HG03439 (cell line): ENCODE results near the gene HSH2D.
"Not testable (repeated sequence)": the region's sequence is repeated elsewhere in the genome, so short reads cannot be mapped to it uniquely, and the experiment has no call there.

Experiments used
- ATAC-seq: cut with Tn5 transposase; IDR thresholded peaks from one replicate; pipeline ENCODE4 v1.9.1; 2021; ENCODE audit warnings: mild to moderate bottlenecking, moderate library complexity; ENCODE audit not compliant: unreplicated experiment

The HSH2D gene, protein sequence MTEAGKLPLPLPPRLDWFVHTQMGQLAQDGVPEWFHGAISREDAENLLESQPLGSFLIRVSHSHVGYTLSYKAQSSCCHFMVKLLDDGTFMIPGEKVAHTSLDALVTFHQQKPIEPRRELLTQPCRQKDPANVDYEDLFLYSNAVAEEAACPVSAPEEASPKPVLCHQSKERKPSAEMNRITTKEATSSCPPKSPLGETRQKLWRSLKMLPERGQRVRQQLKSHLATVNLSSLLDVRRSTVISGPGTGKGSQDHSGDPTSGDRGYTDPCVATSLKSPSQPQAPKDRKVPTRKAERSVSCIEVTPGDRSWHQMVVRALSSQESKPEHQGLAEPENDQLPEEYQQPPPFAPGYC

GRCh38 chr19:16143399-16144215, at the start of gene HSH2D:
HSH2D (plus strand) TSS chr19:16143685; CDS start chr19:16148751, 5,066 bp downstream.
- peak; percentile 59 for ATAC-seq

- ATAC-seq: no peak
Measured at GRCh38 chr19:16094360-16095070, 49.0 kb upstream of the HSH2D start.

DNA sequence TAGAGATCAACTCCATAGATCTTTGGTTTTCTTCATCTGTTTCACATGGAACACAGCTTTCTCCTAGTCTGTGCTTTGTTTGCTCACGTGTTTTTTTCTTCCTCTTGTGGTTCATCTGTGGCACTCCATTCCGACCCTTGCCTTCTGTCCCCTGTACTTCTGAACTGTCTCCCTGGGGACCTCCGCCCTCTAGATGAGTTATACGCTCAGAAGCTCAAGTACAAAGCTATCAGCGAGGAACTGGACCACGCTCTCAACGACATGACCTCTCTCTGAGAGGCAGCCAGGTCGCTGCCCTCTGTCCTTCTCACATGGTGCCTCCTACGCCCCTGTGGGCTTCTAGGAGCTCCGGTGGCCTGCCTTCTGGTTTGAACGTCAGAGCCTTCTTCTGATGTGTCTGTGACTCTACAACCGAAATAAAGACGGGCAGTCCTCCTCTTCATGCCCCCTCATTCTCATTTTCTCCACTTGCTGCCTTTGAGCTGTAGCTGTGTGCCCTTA, 48.4 kb upstream of the HSH2D start:
- no peak for ATAC-seq

DNA sequence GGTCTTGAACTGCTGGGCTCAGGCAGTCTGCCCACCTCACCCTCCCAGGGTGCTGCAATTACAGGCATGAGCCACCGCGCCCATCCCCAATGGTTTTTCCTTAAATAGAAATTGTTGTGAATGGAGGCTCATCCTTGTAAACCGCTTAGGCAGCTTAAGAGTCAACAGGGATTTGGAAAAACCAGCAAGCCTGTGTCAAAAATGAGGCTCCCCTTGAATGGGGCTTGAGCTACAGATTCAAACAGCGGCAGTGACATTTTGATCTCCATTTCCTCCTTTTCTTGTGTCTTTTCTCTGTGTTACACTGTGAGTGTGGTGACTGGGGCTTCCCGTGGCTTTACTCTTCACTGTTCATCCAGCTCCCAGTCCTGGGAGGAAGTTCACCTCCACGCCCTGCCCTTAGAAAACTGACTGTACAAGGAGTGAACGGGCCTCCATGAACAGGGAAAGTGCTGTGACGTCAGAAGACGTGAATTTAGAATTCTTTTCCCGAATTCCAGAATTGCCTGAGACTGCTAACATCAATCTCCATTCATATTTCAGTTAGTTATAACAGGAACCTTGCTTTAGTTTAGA, 47.1 kb upstream of the HSH2D start:
- no peak for ATAC-seq

GRCh38 chr19:16098416-16098768, 45.1 kb upstream of the HSH2D start:
- ATAC-seq: no peak

GRCh38 chr19:16098821-16099220, 44.7 kb upstream of the HSH2D start:
- no peak for ATAC-seq

DNA sequence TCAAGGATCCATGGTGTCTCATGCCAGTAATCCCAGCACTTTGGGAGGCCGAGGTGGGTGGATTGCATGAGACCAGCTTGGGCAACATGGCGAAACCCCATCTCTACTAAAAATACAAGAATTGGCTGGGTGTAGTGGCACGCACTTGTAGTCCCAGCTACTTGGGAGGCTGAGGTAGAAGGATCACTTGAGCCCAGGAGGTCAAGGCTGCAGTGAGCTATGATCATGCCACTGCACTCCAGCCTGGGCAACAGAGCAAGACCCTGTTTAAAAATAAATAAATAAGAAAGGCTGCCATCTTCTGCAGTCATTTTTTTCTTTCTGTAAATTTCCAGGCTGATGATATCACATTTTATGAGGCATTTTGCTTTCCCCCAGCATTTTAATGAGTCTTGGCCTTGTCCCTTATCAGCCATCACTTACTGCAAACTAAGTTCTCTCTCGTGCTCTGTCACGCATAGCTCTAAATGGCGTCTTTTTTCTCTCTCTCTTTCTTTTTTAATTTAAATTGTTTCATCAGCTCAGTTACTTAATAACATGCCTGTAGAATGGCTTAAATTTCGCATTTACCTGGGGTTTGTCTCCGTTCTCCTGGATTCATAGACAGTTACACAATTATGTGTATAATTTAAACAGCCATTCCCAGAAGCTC, 44.0 kb upstream of the HSH2D start:
- ATAC-seq: not testable (repeated sequence)

- no peak for ATAC-seq
Measured at GRCh38 chr19:16100524-16100923, 43.0 kb upstream of the HSH2D start.

DNA sequence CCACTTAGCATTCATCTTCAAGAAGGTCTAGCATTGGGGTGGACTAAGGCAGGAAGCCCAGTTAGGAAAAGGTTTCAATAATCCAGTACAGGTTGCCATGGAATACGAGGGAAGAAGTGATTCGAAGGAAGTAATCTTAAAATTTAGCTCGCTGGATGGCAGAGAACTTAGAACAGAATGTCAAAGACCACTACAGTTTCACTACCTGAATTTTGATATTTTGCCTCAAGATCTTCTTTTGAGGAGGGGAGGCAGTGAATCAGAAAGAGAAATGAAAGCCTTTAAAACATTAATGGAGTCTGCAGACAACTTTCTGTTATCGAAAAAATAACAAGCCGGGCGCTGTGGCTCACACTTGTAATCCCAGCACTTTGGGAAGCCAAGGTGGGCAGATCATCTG, 38.8 kb upstream of the HSH2D start:
- no peak for ATAC-seq

- ATAC-seq: no peak
Measured at GRCh38 chr19:16106121-16106520, 37.4 kb upstream of the HSH2D start.

- ATAC-seq: peak; percentile 89
Measured at GRCh38 chr19:16111160-16111908, 32.2 kb upstream of the HSH2D start, which contains the start of gene RAB8A. RAB8A (plus strand) TSS chr19:16111889; CDS start chr19:16111902, 13 bp downstream.

GRCh38 chr19:16111909-16112752, 31.4 kb upstream of the HSH2D start:
- ATAC-seq: peak; percentile 5

DNA sequence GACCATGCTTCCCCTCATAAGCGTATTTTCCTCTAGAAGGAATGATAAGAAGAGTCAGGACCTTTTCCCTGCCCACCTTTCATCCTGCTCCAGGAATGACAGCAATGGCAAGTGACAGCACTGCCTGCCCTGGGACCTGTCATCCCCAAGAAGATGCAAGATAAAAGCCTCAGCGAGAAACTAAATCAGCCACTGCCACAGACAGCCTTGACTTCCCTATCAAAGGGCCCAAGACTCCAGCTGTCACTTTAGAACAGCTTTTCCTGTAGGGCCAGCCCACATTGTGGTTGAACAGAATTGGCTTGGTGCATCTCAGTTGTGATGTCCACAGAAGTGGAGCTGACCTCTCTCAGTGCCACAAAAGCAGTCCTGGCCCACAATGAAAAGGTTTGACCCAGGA, 30.7 kb upstream of the HSH2D start:
- no peak for ATAC-seq

- no peak for ATAC-seq
Measured at GRCh38 chr19:16113727-16114126, 29.8 kb upstream of the HSH2D start.

GRCh38 chr19:16115301-16116039, 28.0 kb upstream of the HSH2D start:
- no peak for ATAC-seq

- ATAC-seq: no peak
Measured at GRCh38 chr19:16116067-16116466, 27.4 kb upstream of the HSH2D start.

- no peak for ATAC-seq
Measured at GRCh38 chr19:16117594-16118033, 25.9 kb upstream of the HSH2D start.

- peak; percentile 73 for ATAC-seq
Measured at GRCh38 chr19:16118489-16119033, 24.9 kb upstream of the HSH2D start.
